PFSK-1 (cell line): ENCODE data around the gene ASMTL.

Experiments
- FOXP2 ChIP-seq: optimal IDR thresholded peaks from 2 replicates; pipeline ENCODE3; 2011; ENCODE audit warnings: borderline replicate concordance, control low read depth, inconsistent platforms; ENCODE audit not compliant: insufficient read depth; ENCODE audit errors: extremely low read length, extremely low read depth
- POLR2AphosphoS5 ChIP-seq: IDR thresholded peaks from 2 replicates; pipeline ENCODE4 v1.6.1; 2012; ENCODE audit warnings: low read depth, mild to moderate bottlenecking, control low read depth, low read length, moderate library complexity
- REST ChIP-seq, 2 experiments: IDR thresholded peaks; 2 replicates each; pipeline versions ENCODE4 v1.6.1 to v1.8.0; 2011 to 2012; ENCODE audit warnings: low read depth in 2 of 2, low read length in 2 of 2, control low read depth in 1 of 2, inconsistent platforms in 1 of 2, mild to moderate bottlenecking in 1 of 2, moderate library complexity in 1 of 2; ENCODE audit not compliant: insufficient read depth in 1 of 2
- SIN3A ChIP-seq: IDR thresholded peaks from 2 replicates; pipeline ENCODE4 v1.6.1; 2012; ENCODE audit warnings: mild to moderate bottlenecking, low read length, moderate library complexity, borderline replicate concordance; ENCODE audit not compliant: insufficient read depth
- TAF1 ChIP-seq: IDR thresholded peaks from 2 replicates; pipeline ENCODE4 v1.6.1; 2012; ENCODE audit warnings: low read length, control low read depth, borderline replicate concordance; ENCODE audit not compliant: insufficient read depth

ASMTL gene

GRCh38 chrX:1493412-1493811 is 40.7 kb upstream of the ASMTL start:
- TF ChIP-seq REST (IDR thresholded peaks at IDR 0.05; ENCODE audit: insufficient read depth in 1 of 2, low read depth in 2 of 2, low read length in 2 of 2), result no peak
- TF ChIP-seq FOXP2, result no peak
- no peak for TF ChIP-seq TAF1
- no peak for TF ChIP-seq POLR2AphosphoS5
- TF ChIP-seq SIN3A, result no peak

- TF ChIP-seq FOXP2, result no peak
- no peak for TF ChIP-seq REST (IDR thresholded peaks at IDR 0.05; ENCODE audit: insufficient read depth in 1 of 2, low read depth in 2 of 2, low read length in 2 of 2)
- no peak for TF ChIP-seq POLR2AphosphoS5
- no peak for TF ChIP-seq TAF1
- TF ChIP-seq SIN3A, result no peak
Measured at GRCh38 chrX:1492421-1493012, 39.8 kb upstream of the ASMTL start.

- TF ChIP-seq TAF1 (no peak), FOXP2 (no peak), SIN3A (no peak), POLR2AphosphoS5 (no peak), REST (IDR thresholded peaks at IDR 0.05; ENCODE audit: insufficient read depth in 1 of 2, low read depth in 2 of 2, low read length in 2 of 2) (no peak)
Measured at GRCh38 chrX:1491851-1492349, 39.2 kb upstream of the ASMTL start.

- no peak for TF ChIP-seq REST (IDR thresholded peaks at IDR 0.05; ENCODE audit: insufficient read depth in 1 of 2, low read depth in 2 of 2, low read length in 2 of 2)
- no peak for TF ChIP-seq TAF1
- no peak for TF ChIP-seq POLR2AphosphoS5
- TF ChIP-seq FOXP2, result no peak
- TF ChIP-seq SIN3A, result no peak
Measured at GRCh38 chrX:1488745-1489144, 36.0 kb upstream of the ASMTL start.

- TF ChIP-seq REST (IDR thresholded peaks at IDR 0.05; ENCODE audit: insufficient read depth in 1 of 2, low read depth in 2 of 2, low read length in 2 of 2), result no peak
Measured at GRCh38 chrX:1488141-1488540, 35.4 kb upstream of the ASMTL start.
